Measurements from ENCODE around the gene TPO. TPM values are rescaled to one million over a fixed set of nuclear protein-coding genes. Genes with fewer than 3 reads are reported as not detected.
"Not testable (repeated sequence)": the region's sequence is repeated elsewhere in the genome, so short reads cannot be mapped to it uniquely, and the experiment has no call there.

TPO gene
- polyA plus RNA-seq, 1 donor from 2014 or later, result not detected

GRCh38 chr2:1567556-1568344 is 154.5 kb downstream of the TPO start:
- Histone ChIP-seq H3K4me3 (ENCODE audit: low read length) (no peak overlapping the region), H2AFZ (ENCODE audit: low read depth, low read length) (no peak overlapping the region), H3K4me2 (ENCODE audit: low read length) (no peak overlapping the region), H3K9ac (ENCODE audit: low read length) (no peak overlapping the region), H3F3A (ENCODE audit: insufficient read depth, low read length, poor library complexity, severe bottlenecking) (no peaks in the 10 kb centered on the region), H3K36me3 (ENCODE audit: insufficient read depth, low read length) (no peaks in the 10 kb centered on the region), H3K79me2 (replicated peaks; ENCODE audit: insufficient read depth, low read length) (no peaks in the 10 kb centered on the region), H4K20me1 (ENCODE audit: insufficient read depth) (no peaks in the 10 kb centered on the region), H3K27me3 (ENCODE audit: insufficient read depth, low read depth, low read length) (no peaks in the 10 kb centered on the region), H3K9me3 (ENCODE audit: low read length) (no peaks in the 10 kb centered on the region), H3K9me2 (ENCODE audit: insufficient read depth, low read length) (no peaks in the 10 kb centered on the region), H3K27ac (ENCODE audit: low read length) (no peak overlapping the region)
- TF ChIP-seq SMC3 (conservative IDR thresholded peaks at IDR 0.05; ENCODE audit: poor library complexity) (no peak), RAD21 (conservative IDR thresholded peaks at IDR 0.05) (no peak), TAF1 (IDR thresholded peaks at IDR 0.05; ENCODE audit: low read depth) (no peak), MXI1 (conservative IDR thresholded peaks at IDR 0.05; ENCODE audit: poor library complexity, severe bottlenecking) (no peak), POLR2AphosphoS5 (IDR thresholded peaks at IDR 0.05) (no peak), EZH2 (IDR thresholded peaks at IDR 0.05; ENCODE audit: borderline replicate concordance, insufficient read depth, low read length, poor library complexity, severe bottlenecking) (no peak), EP300 (conservative IDR thresholded peaks at IDR 0.05; ENCODE audit: poor library complexity, severe bottlenecking) (no peak), CTCF (IDR thresholded peaks at IDR 0.05; ENCODE audit: poor library complexity, severe bottlenecking) (no peak)
- TF ChIP-seq, protein P1, sequence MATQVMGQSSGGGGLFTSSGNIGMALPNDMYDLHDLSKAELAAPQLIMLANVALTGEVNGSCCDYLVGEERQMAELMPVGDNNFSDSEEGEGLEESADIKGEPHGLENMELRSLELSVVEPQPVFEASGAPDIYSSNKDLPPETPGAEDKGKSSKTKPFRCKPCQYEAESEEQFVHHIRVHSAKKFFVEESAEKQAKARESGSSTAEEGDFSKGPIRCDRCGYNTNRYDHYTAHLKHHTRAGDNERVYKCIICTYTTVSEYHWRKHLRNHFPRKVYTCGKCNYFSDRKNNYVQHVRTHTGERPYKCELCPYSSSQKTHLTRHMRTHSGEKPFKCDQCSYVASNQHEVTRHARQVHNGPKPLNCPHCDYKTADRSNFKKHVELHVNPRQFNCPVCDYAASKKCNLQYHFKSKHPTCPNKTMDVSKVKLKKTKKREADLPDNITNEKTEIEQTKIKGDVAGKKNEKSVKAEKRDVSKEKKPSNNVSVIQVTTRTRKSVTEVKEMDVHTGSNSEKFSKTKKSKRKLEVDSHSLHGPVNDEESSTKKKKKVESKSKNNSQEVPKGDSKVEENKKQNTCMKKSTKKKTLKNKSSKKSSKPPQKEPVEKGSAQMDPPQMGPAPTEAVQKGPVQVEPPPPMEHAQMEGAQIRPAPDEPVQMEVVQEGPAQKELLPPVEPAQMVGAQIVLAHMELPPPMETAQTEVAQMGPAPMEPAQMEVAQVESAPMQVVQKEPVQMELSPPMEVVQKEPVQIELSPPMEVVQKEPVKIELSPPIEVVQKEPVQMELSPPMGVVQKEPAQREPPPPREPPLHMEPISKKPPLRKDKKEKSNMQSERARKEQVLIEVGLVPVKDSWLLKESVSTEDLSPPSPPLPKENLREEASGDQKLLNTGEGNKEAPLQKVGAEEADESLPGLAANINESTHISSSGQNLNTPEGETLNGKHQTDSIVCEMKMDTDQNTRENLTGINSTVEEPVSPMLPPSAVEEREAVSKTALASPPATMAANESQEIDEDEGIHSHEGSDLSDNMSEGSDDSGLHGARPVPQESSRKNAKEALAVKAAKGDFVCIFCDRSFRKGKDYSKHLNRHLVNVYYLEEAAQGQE (IDR thresholded peaks at IDR 0.05; ENCODE audit: borderline replicate concordance), result no peak

- H3F3A ChIP-seq (ENCODE audit: insufficient read depth, low read length, poor library complexity, severe bottlenecking); H3K79me2 ChIP-seq (replicated peaks; ENCODE audit: insufficient read depth, low read length); H3K27ac ChIP-seq (ENCODE audit: low read length); H3K9me2 ChIP-seq (ENCODE audit: insufficient read depth, low read length); H3K4me2 ChIP-seq (ENCODE audit: low read length); H3K27me3 ChIP-seq (ENCODE audit: insufficient read depth, low read depth, low read length); H3K9me3 ChIP-seq (ENCODE audit: low read length); H3K4me3 ChIP-seq (ENCODE audit: low read length); H3K36me3 ChIP-seq (ENCODE audit: insufficient read depth, low read length); H4K20me1 ChIP-seq (ENCODE audit: insufficient read depth); H3K9ac ChIP-seq (ENCODE audit: low read length); H2AFZ ChIP-seq (ENCODE audit: low read depth, low read length): not testable (repeated sequence)
Measured at GRCh38 chr2:1568345-1568668, 155.0 kb downstream of the TPO start.
